Stomach (tissue), 4 donors: ENCODE data around the gene ATXN10.

ENCODE experiments used
- POLR2A ChIP-seq, 4 donors: fragments of 450-650 bp; IDR thresholded peaks; one replicate each; pipeline ENCODE4 v1.6.1; 2016; ENCODE audit warnings: antibody characterized with exemption in 4 of 4, control low read depth in 2 of 4, mild to moderate bottlenecking in 1 of 4, moderate library complexity in 1 of 4
- POLR2AphosphoS5 ChIP-seq, 3 donors: sonication (generic); formaldehyde crosslinking; IDR thresholded peaks; one replicate each; pipeline ENCODE4 v1.6.1; 2016; ENCODE audit warnings: antibody characterized with exemption in 3 of 3
- TF ChIP-seq, protein P1 (sequence below), 7 experiments: fragments of 450-650 bp in 4 of 7; fragments of 200-600 bp in 3 of 7; sonication (generic) in 3 of 7; IDR thresholded peaks; one replicate each; pipeline ENCODE4 v1.5.1; 2016 to 2019; ENCODE audit warnings: antibody characterized with exemption in 7 of 7, control low read depth in 2 of 7, mild to moderate bottlenecking in 1 of 7

DNA sequence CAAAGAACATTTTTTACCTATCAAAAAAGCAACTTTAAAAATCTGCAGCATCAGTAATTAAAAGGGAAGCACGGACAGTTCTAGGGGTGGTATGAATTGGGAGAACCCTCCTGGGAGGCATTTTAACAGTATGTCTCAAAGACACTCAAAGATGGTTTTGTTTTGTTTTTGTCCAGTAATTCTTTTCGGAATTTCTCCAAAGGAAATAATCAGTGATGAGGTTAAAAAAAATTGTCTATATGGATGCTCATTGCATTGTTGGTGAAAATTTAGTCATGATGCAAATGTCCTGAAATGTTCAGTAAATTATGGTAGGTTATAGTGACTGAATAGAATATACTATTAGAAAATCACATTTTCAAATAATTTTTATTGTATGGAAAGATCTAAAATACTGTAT lies 115.1 kb downstream of the ATXN10 start:
- TF ChIP-seq POLR2A (IDR thresholded peaks at IDR 0.05) (no peak), POLR2AphosphoS5 (IDR thresholded peaks at IDR 0.05) (no peak)
- TF ChIP-seq, protein P1, sequence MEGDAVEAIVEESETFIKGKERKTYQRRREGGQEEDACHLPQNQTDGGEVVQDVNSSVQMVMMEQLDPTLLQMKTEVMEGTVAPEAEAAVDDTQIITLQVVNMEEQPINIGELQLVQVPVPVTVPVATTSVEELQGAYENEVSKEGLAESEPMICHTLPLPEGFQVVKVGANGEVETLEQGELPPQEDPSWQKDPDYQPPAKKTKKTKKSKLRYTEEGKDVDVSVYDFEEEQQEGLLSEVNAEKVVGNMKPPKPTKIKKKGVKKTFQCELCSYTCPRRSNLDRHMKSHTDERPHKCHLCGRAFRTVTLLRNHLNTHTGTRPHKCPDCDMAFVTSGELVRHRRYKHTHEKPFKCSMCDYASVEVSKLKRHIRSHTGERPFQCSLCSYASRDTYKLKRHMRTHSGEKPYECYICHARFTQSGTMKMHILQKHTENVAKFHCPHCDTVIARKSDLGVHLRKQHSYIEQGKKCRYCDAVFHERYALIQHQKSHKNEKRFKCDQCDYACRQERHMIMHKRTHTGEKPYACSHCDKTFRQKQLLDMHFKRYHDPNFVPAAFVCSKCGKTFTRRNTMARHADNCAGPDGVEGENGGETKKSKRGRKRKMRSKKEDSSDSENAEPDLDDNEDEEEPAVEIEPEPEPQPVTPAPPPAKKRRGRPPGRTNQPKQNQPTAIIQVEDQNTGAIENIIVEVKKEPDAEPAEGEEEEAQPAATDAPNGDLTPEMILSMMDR (IDR thresholded peaks at IDR 0.05) = no peak
